Neural cell (in vitro differentiated cells): Measurements from ENCODE around the gene SLC19A1.

Experiments used
- EP300 ChIP-seq: fragments of 450-650 bp; conservative IDR thresholded peaks from 2 replicates; pipeline ENCODE4 v1.6.1; 2014; ENCODE audit warnings: antibody characterized with exemption, mild to moderate bottlenecking, moderate library complexity; ENCODE audit not compliant: poor library complexity, severe bottlenecking
- EZH2 ChIP-seq: fragments of 200-600, 300-800 bp; shearing (Covaris generic), sonication (generic); IDR thresholded peaks from 2 replicates; pipeline ENCODE4 v1.6.1; 2014; ENCODE audit warnings: antibody characterized with exemption, low read length, borderline replicate concordance, mild to moderate bottlenecking; ENCODE audit not compliant: insufficient read depth, poor library complexity, severe bottlenecking
- POLR2AphosphoS5 ChIP-seq: IDR thresholded peaks from 2 replicates; pipeline ENCODE4 v1.6.1; 2012
- RAD21 ChIP-seq: fragments of 450-650 bp; conservative IDR thresholded peaks from 2 replicates; pipeline ENCODE4 v1.6.1; 2014; ENCODE audit warnings: antibody characterized with exemption, mild to moderate bottlenecking, moderate library complexity
- SMC3 ChIP-seq: fragments of 450-650 bp; conservative IDR thresholded peaks from 2 replicates; pipeline ENCODE4 v1.6.1; 2014; ENCODE audit warnings: antibody characterized with exemption, mild to moderate bottlenecking, moderate library complexity; ENCODE audit not compliant: poor library complexity
- TAF1 ChIP-seq: IDR thresholded peaks from 2 replicates; pipeline ENCODE4 v1.6.1; 2012; ENCODE audit warnings: low read depth
- TF ChIP-seq, protein P1 (sequence below): IDR thresholded peaks from 2 replicates; pipeline ENCODE4 v1.6.1; 2012; ENCODE audit warnings: borderline replicate concordance
- TF ChIP-seq, protein P2 (sequence below): fragments of 450-650 bp; IDR thresholded peaks from 2 replicates; pipeline ENCODE4 v1.5.1; 2014; ENCODE audit warnings: antibody characterized with exemption, mild to moderate bottlenecking, moderate library complexity; ENCODE audit not compliant: poor library complexity, severe bottlenecking

DNA sequence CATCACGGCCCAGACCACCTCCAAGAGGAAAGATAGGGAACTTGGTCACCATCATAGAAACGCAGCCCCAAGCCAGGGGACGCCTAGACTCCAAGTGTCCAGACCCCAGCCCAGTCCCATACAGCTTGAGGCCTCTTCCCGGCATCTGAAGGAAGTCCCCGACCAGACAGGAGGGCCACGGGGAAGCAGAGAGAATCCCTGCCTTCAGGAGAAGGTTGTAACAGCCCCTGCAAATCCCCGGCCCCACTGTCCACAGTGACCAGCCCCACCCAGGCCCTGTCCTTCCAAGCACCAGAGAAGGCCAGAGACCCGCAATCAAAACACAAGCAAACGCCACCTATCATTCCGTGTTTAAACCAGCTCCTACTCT is 1.7 kb downstream of the SLC19A1 start:
- TF ChIP-seq POLR2AphosphoS5 (no peak), TAF1 (no peak), EZH2 (no peak), SMC3 (no peak), EP300 (no peak), RAD21 (no peak)
- TF ChIP-seq, protein P1, sequence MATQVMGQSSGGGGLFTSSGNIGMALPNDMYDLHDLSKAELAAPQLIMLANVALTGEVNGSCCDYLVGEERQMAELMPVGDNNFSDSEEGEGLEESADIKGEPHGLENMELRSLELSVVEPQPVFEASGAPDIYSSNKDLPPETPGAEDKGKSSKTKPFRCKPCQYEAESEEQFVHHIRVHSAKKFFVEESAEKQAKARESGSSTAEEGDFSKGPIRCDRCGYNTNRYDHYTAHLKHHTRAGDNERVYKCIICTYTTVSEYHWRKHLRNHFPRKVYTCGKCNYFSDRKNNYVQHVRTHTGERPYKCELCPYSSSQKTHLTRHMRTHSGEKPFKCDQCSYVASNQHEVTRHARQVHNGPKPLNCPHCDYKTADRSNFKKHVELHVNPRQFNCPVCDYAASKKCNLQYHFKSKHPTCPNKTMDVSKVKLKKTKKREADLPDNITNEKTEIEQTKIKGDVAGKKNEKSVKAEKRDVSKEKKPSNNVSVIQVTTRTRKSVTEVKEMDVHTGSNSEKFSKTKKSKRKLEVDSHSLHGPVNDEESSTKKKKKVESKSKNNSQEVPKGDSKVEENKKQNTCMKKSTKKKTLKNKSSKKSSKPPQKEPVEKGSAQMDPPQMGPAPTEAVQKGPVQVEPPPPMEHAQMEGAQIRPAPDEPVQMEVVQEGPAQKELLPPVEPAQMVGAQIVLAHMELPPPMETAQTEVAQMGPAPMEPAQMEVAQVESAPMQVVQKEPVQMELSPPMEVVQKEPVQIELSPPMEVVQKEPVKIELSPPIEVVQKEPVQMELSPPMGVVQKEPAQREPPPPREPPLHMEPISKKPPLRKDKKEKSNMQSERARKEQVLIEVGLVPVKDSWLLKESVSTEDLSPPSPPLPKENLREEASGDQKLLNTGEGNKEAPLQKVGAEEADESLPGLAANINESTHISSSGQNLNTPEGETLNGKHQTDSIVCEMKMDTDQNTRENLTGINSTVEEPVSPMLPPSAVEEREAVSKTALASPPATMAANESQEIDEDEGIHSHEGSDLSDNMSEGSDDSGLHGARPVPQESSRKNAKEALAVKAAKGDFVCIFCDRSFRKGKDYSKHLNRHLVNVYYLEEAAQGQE, result no peak
- TF ChIP-seq, protein P2, sequence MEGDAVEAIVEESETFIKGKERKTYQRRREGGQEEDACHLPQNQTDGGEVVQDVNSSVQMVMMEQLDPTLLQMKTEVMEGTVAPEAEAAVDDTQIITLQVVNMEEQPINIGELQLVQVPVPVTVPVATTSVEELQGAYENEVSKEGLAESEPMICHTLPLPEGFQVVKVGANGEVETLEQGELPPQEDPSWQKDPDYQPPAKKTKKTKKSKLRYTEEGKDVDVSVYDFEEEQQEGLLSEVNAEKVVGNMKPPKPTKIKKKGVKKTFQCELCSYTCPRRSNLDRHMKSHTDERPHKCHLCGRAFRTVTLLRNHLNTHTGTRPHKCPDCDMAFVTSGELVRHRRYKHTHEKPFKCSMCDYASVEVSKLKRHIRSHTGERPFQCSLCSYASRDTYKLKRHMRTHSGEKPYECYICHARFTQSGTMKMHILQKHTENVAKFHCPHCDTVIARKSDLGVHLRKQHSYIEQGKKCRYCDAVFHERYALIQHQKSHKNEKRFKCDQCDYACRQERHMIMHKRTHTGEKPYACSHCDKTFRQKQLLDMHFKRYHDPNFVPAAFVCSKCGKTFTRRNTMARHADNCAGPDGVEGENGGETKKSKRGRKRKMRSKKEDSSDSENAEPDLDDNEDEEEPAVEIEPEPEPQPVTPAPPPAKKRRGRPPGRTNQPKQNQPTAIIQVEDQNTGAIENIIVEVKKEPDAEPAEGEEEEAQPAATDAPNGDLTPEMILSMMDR, result no peak
